GM12874 (cell line): Measurements from ENCODE around the gene C16orf78.

Experiments
- TF ChIP-seq, protein P1 (sequence below): IDR thresholded peaks from 2 replicates; pipeline ENCODE4 v1.5.1; 2011; ENCODE audit warnings: low read depth, mild to moderate bottlenecking, control low read depth, low read length, moderate library complexity; ENCODE audit not compliant: insufficient read depth

The C16orf78 gene

DNA sequence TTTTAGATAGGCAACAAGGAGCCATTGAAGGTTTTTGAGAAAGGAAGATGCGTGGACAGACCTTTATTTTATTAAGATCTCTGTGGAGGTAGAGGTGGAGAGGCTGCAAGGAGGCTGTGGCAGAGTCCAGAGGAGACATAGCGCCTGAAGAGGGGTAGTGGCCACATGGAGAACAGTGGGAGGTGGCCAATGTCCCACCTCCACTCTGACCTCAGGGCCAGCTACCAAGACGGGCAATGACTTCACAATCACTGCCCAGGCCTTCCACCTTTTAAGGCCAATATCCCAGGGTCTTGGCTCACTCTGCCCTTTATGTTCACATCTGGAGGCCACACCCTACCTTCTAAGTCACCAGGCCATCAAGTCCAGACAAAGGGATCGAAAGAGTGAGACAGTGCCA is at the start of gene C16orf78:
Gene C16orf78 (plus strand): TSS at position 301 of the 400 bp plus-strand sequence. CDS start 136 bp downstream, outside the sequence.
- TF ChIP-seq, protein P1, sequence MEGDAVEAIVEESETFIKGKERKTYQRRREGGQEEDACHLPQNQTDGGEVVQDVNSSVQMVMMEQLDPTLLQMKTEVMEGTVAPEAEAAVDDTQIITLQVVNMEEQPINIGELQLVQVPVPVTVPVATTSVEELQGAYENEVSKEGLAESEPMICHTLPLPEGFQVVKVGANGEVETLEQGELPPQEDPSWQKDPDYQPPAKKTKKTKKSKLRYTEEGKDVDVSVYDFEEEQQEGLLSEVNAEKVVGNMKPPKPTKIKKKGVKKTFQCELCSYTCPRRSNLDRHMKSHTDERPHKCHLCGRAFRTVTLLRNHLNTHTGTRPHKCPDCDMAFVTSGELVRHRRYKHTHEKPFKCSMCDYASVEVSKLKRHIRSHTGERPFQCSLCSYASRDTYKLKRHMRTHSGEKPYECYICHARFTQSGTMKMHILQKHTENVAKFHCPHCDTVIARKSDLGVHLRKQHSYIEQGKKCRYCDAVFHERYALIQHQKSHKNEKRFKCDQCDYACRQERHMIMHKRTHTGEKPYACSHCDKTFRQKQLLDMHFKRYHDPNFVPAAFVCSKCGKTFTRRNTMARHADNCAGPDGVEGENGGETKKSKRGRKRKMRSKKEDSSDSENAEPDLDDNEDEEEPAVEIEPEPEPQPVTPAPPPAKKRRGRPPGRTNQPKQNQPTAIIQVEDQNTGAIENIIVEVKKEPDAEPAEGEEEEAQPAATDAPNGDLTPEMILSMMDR, result no peak

GRCh38 chr16:49324703-49325102 is 48.9 kb upstream of the C16orf78 start:
- TF ChIP-seq, protein P1, result no peak

DNA sequence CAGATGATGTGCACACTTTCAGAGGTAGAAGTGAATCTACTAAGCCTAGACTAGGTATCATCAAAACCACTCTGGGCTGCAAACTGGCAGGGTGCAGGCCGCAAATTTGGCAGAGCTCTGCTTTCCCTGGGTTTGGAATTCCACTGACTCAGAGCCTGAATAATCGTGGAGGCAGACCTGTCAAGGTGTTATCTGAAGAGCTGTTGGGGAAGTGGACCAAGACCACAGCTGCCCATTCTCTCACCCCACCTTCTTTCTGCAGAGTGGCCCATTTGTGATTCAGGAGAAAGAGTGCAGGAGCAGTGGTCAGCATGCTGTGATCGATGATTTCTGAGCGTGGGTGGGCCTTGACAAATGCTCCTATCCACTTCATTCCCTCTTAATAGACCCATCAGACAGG is 46.1 kb upstream of the C16orf78 start:
- TF ChIP-seq, protein P1, result no peak

GRCh38 chr16:49328325-49328724 is 45.3 kb upstream of the C16orf78 start:
- TF ChIP-seq, protein P1, result no peak

- TF ChIP-seq, protein P1, result no peak
These were observed 42.9 kb upstream of the C16orf78 start for GRCh38 chr16:49330562-49331201.

- TF ChIP-seq, protein P1, result no peak
These were observed 40.9 kb upstream of the C16orf78 start for GRCh38 chr16:49332589-49333258.

DNA sequence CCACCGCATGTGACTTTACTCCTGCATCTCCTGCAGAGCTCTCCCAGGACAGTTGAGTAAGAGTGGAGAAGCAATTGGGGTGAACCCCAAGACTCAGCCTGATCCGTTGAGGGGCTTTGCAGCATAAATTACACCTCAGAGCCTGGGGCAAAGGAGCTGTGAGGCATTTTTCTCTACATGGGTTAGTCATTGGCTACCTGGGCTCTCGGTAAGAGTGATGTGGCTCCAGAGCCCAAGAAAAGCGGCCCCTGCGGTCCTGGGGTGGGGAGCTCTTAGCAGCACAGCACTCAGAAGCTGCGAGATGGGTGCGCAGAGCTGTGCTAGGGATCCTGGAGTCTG is 40.4 kb upstream of the C16orf78 start:
- TF ChIP-seq, protein P1, result no peak
